ENCODE results near the gene YIF1A.

GRCh38 chr11:66261578-66261977 is 27.4 kb downstream of the YIF1A start:
- TF ChIP-seq CTCF (IDR thresholded peaks at IDR 0.05) (no peak), POLR2AphosphoS5 (IDR thresholded peaks at IDR 0.05) (no peak), POLR2A (IDR thresholded peaks at IDR 0.05) (no peak), EP300 (IDR thresholded peaks at IDR 0.05) (no peak)
